DOHH2 (cell line): ENCODE data around the gene XPNPEP3.

Experiments used
- H3F3A ChIP-seq: fragments of 200-600 bp; sonication (generic), shearing (Covaris generic); 2 replicates; pipeline ENCODE4 v1.6.0; 2016; ENCODE audit warnings: antibody characterized with exemption, mild to moderate bottlenecking; ENCODE audit not compliant: control insufficient read depth, insufficient read depth
- H3K27ac ChIP-seq: fragments of 200-600 bp; sonication (generic); 2 replicates; pipeline ENCODE4 v1.5.1; 2014; ENCODE audit warnings: low read depth, mild to moderate bottlenecking, low read length, moderate library complexity
- H3K27me3 ChIP-seq: fragments of 200-600 bp; sonication (generic); 2 replicates; pipeline ENCODE4 v1.6.1; 2014; ENCODE audit warnings: mild to moderate bottlenecking, low read length, mixed read lengths; ENCODE audit not compliant: control insufficient read depth
- H3K36me3 ChIP-seq: fragments of 200-600 bp; sonication (generic); 2 replicates; pipeline ENCODE4 v1.6.1; 2014; ENCODE audit warnings: mild to moderate bottlenecking, low read length, moderate library complexity, mixed read lengths; ENCODE audit not compliant: control insufficient read depth
- H3K4me1 ChIP-seq: fragments of 200-600 bp; sonication (generic); 2 replicates; pipeline ENCODE4 v1.6.1; 2014; ENCODE audit warnings: mild to moderate bottlenecking, low read length, mixed read lengths; ENCODE audit not compliant: control insufficient read depth
- H3K4me2 ChIP-seq: fragments of 200-600 bp; sonication (generic); 2 replicates; pipeline ENCODE4 v1.6.0; 2014; ENCODE audit warnings: mild to moderate bottlenecking, low read length, moderate library complexity
- H3K4me3 ChIP-seq: fragments of 200-600 bp; sonication (generic); 2 replicates; pipeline ENCODE4 v1.5.1; 2014; ENCODE audit warnings: mild to moderate bottlenecking, low read length, mixed read lengths
- H3K79me2 ChIP-seq: fragments of 200-600 bp; sonication (generic); 2 replicates; pipeline ENCODE4 v1.6.1; 2014; ENCODE audit warnings: mild to moderate bottlenecking, low read length, mixed read lengths; ENCODE audit not compliant: control insufficient read depth
- H3K9me2 ChIP-seq: fragments of 200-600 bp; sonication (generic); replicated peaks from 2 replicates; pipeline ENCODE4 v1.6.1; 2014; ENCODE audit warnings: mild to moderate bottlenecking, low read length, mixed read lengths; ENCODE audit not compliant: control insufficient read depth
- H3K9me3 ChIP-seq: fragments of 200-600 bp; sonication (generic); 2 replicates; pipeline ENCODE4 v1.6.1; 2014; ENCODE audit warnings: antibody characterized with exemption, low read length, mixed read lengths; ENCODE audit not compliant: control insufficient read depth, insufficient read depth
- H4K20me1 ChIP-seq: fragments of 200-600 bp; sonication (generic); 2 replicates; pipeline ENCODE4 v1.6.0; 2014; ENCODE audit warnings: low read depth, mild to moderate bottlenecking, antibody characterized with exemption, low read length, moderate library complexity; ENCODE audit not compliant: control insufficient read depth, insufficient read depth
- CTCF ChIP-seq: fragments of 200-600 bp; sonication (generic); IDR thresholded peaks from one replicate; pipeline ENCODE4 v1.5.1; 2014; ENCODE audit warnings: antibody characterized with exemption, mild to moderate bottlenecking, low read depth, low read length; ENCODE audit not compliant: poor library complexity, severe bottlenecking
- EZH2phosphoT487 ChIP-seq: fragments of 200-600 bp; sonication (generic); IDR thresholded peaks from 2 replicates; pipeline ENCODE4 v1.6.1; 2017; ENCODE audit warnings: borderline replicate concordance, mild to moderate bottlenecking, antibody characterized with exemption, low read length, moderate library complexity, mixed read lengths

XPNPEP3 gene

DNA sequence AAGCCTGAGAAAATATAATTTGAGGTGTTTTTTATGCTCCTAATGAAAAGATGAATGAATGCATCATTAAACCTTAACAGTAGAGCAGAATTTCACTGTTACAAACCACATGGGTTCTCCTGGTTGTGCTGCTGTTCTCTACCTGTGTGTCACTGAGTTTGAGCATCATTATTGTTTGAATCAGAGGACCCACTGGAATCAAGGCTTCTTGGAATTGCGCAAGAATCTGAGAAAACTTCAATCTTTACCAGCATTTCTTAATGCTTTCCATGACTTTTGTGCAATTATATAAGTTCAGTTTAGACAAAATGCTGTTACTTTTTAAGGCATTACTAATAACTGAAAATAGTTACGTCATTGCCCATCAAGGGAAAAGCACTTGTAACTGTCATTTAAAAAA is 75.4 kb downstream of the XPNPEP3 start:
- Histone ChIP-seq H3K79me2 (no peaks in the 10 kb centered on the region), H3K27ac (no peak overlapping the region), H3K36me3 (peaks cover 3% of the 10 kb centered on the region; the same call in 1 of the 2 replicates), H4K20me1 (no peaks in the 10 kb centered on the region), H3F3A (no peaks in the 10 kb centered on the region), H3K4me3 (no peak overlapping the region), H3K9me3 (no peaks in the 10 kb centered on the region), H3K9me2 (no peaks in the 10 kb centered on the region), H3K4me2 (no peak overlapping the region), H3K27me3 (no peaks in the 10 kb centered on the region), H3K4me1 (no peaks in the 10 kb centered on the region)
- TF ChIP-seq EZH2phosphoT487 (no peak), CTCF (no peak)

DNA sequence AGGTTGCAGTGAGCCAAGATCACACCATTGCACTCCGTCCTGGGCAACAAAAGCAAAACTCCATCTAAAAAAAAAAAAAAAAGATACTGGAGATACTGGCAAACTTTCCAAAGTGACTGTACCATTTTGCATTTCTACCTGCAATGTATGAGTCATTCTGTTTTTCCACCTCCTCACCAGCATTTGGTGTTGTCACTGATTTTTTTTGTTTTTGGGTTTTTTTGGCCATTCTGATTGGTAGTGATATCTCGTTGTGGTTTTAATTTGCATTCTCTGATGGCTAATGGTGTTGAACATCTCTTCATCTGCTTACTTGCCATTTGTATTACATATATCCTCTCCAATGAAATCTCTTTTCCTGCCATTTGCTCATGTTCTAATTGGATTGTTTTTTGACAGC is 82.3 kb downstream of the XPNPEP3 start:
- H3K4me3 ChIP-seq: no peak overlapping the region
- H3K9me2 ChIP-seq: no peaks in the 10 kb centered on the region
- no peaks in the 10 kb centered on the region for H3K36me3 ChIP-seq
- TF ChIP-seq CTCF (no peak), EZH2phosphoT487 (no peak)
- 0 out of 2 replicates have a peak overlapping the region, but pooled peaks have one; percentile 19 for H3K4me2 ChIP-seq
- no peaks in the 10 kb centered on the region for H3K27me3 ChIP-seq
- H3F3A ChIP-seq: peaks cover 15% of the 10 kb centered on the region
- H3K27ac ChIP-seq: no peak overlapping the region
- H3K9me3 ChIP-seq: no peaks in the 10 kb centered on the region
- peaks cover 40% of the 10 kb centered on the region for H3K4me1 ChIP-seq
- H4K20me1 ChIP-seq: no peaks in the 10 kb centered on the region
- no peaks in the 10 kb centered on the region for H3K79me2 ChIP-seq

GRCh38 chr22:40950962-40951794 is 94.2 kb downstream of the XPNPEP3 start, which contains the start of gene RBX1:
TSS of gene RBX1 (plus strand) at chr22:40951378. CDS start at chr22:40951399, 21 bp downstream.
- Histone ChIP-seq H3K4me2 (peak within 1 kb of the TSS; percentile 88), H3F3A (0 out of 2 replicates have a peak, but pooled peaks cover 2% of the 10 kb centered on the region), H3K4me1 (peaks cover 22% of the 10 kb centered on the region), H3K36me3 (peaks cover 38% of the 10 kb centered on the region), H3K9me3 (no peaks in the 10 kb centered on the region), H3K27ac (peak within 1 kb of the TSS; percentile 55), H3K27me3 (no peaks in the 10 kb centered on the region), H4K20me1 (0 out of 2 replicates have a peak, but pooled peaks cover 3% of the 10 kb centered on the region), H3K9me2 (no peaks in the 10 kb centered on the region), H3K4me3 (peak within 1 kb of the TSS; percentile 94), H3K79me2 (peaks cover 46% of the 10 kb centered on the region)
- TF ChIP-seq CTCF: no peak
- TF ChIP-seq EZH2phosphoT487: no peak
